HFF-Myc (cell line): ENCODE data around the gene CDK15.

ENCODE experiments used
- DNase-seq: peaks from one replicate; pipeline ENCODE4 v3.0.0-alpha.2; 2011; ENCODE audit warnings: low read depth; ENCODE audit errors: extremely low read depth
- H3K4me3 ChIP-seq: replicated peaks from 2 replicates; pipeline ENCODE4 v1.5.1; 2011; ENCODE audit warnings: low read depth, mild to moderate bottlenecking, control low read depth, low read length
- TF ChIP-seq, protein P1 (sequence below): IDR thresholded peaks from 2 replicates; pipeline ENCODE4 v1.5.1; 2012; ENCODE audit warnings: mild to moderate bottlenecking, low read depth, low read length, control low read depth; ENCODE audit errors: missing control alignments

CDK15 gene

GRCh38 chr2:201786471-201786870 is 19.9 kb upstream of the CDK15 start:
- TF ChIP-seq, protein P1, sequence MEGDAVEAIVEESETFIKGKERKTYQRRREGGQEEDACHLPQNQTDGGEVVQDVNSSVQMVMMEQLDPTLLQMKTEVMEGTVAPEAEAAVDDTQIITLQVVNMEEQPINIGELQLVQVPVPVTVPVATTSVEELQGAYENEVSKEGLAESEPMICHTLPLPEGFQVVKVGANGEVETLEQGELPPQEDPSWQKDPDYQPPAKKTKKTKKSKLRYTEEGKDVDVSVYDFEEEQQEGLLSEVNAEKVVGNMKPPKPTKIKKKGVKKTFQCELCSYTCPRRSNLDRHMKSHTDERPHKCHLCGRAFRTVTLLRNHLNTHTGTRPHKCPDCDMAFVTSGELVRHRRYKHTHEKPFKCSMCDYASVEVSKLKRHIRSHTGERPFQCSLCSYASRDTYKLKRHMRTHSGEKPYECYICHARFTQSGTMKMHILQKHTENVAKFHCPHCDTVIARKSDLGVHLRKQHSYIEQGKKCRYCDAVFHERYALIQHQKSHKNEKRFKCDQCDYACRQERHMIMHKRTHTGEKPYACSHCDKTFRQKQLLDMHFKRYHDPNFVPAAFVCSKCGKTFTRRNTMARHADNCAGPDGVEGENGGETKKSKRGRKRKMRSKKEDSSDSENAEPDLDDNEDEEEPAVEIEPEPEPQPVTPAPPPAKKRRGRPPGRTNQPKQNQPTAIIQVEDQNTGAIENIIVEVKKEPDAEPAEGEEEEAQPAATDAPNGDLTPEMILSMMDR: no peak
- DNase-seq: no peak
- H3K4me3 ChIP-seq: no peak overlapping the region

- no peak for DNase-seq
- TF ChIP-seq, protein P1: no peak
- no peak overlapping the region for H3K4me3 ChIP-seq
Observed at GRCh38 chr2:201788371-201788770, 18.0 kb upstream of the CDK15 start.

DNA sequence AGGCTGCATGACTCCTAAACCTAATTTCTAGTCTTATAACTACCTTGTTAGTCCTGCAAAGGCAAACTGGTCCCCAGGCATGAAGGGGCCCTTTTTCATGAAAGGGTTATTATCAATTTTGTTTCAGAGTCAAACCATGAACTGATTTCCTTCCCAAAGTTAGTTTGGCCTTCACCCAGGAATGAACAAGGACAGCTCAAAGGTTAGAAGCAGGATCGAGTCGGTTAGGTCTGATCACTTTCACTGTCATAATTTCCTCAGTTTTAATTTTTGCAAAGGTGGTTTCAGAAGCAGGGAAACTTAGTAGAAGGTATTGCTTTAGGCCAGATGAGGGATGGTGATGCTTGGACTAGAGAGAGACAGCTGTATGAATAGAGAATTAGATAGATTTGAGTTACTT is 16.9 kb upstream of the CDK15 start:
- DNase-seq: no peak
- TF ChIP-seq, protein P1: no peak
- no peak overlapping the region for H3K4me3 ChIP-seq

GRCh38 chr2:201790291-201790690 is 16.0 kb upstream of the CDK15 start:
- no peak for DNase-seq
- H3K4me3 ChIP-seq: no peak overlapping the region
- TF ChIP-seq, protein P1: no peak

- H3K4me3 ChIP-seq: no peak overlapping the region
- TF ChIP-seq, protein P1: no peak
- DNase-seq: no peak
Observed at GRCh38 chr2:201790989-201791388, 15.3 kb upstream of the CDK15 start.

DNA sequence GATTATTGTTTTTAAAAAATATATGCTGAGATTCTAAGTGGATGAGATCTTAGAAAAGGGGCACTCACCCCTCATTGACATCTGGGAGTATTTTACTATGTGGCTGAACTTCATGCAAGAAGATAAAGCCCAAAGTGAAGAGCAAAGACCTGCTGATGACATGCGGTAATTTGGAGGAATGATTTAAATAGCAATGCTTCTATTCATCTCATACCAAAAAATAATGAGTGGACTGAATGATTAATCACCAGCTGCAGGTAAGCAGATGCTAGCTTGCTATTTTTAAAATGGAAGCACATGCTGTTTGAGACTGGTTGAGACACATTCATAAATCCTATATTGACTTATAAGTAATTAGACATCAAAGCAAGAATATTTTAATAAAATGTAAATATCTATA is 12.7 kb upstream of the CDK15 start:
- H3K4me3 ChIP-seq: no peak overlapping the region
- DNase-seq: no peak
- TF ChIP-seq, protein P1: no peak

GRCh38 chr2:201794294-201794693 is 12.0 kb upstream of the CDK15 start:
- TF ChIP-seq, protein P1: no peak
- DNase-seq: no peak
- H3K4me3 ChIP-seq: no peak overlapping the region
